ENCODE measurements around the gene NFX1.

DNA sequence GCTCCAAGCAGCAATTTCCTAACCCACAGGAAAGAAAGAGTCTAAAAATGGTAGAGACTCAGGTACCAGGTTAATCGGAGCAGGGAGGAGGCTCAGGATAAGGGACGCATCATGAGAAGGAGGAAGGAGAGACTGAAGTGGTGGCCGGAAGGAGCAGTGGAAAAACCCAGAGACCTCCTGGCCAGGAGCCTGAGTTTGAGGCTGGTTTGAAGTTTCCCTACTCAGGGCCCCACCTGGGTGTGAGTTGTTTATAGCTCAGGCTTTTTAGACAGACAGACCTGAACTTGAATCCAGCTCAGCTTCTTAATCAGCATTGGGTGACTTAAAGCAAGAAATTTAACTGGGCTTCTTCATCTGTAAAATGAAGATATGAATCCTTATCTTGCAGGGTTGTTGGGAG is 124.0 kb downstream of the NFX1 start:
- no peak for TF ChIP-seq CTCF (IDR thresholded peaks at IDR 0.05)
- no peak for TF ChIP-seq EP300 (IDR thresholded peaks at IDR 0.05)
- no peak for TF ChIP-seq POLR2AphosphoS5 (IDR thresholded peaks at IDR 0.05)
- TF ChIP-seq POLR2A (IDR thresholded peaks at IDR 0.05): no peak

All from stomach (tissue), 4 donors.